Measurements from ENCODE around the gene ZMYND8. TPM values are rescaled to one million over a fixed set of nuclear protein-coding genes. Genes with fewer than 3 reads are reported as not detected.
"Not testable (repeated sequence)": the region's sequence is repeated elsewhere in the genome, so short reads cannot be mapped to it uniquely, and the experiment has no call there.

The ZMYND8 gene
- total and polyA plus RNA-seq, 2 donors (not counting 1 experiment from before 2014, with no cell fraction given): 12.6 to 13.0 TPM

GRCh38 chr20:47208534-47209174 lies 147.8 kb downstream of the ZMYND8 start:
- H3K27ac ChIP-seq (ENCODE audit: insufficient read depth, low read length): no peak overlapping the region
- no peaks in the 10 kb centered on the region for H3K79me2 ChIP-seq (ENCODE audit: control insufficient read depth, insufficient read depth, low read length)
- H3K4me2 ChIP-seq (ENCODE audit: extremely low read depth, insufficient read depth, low read length): no peak overlapping the region
- no peaks in the 10 kb centered on the region for H3K9me3 ChIP-seq (ENCODE audit: control insufficient read depth, insufficient read depth, low read depth, low read length)
- H3K36me3 ChIP-seq (ENCODE audit: control insufficient read depth, insufficient read depth, low read length): peaks cover 15% of the 10 kb centered on the region
- no peaks in the 10 kb centered on the region for H3K27me3 ChIP-seq (ENCODE audit: control insufficient read depth, insufficient read depth, low read length)
- no peak overlapping the region for H3K9ac ChIP-seq (ENCODE audit: insufficient read depth, low read length)
- TF ChIP-seq CTCF (conservative IDR thresholded peaks at IDR 0.05 in 1 of 2, IDR thresholded peaks at IDR 0.05 in 1 of 2; ENCODE audit: low read depth in 1 of 2, low read length in 2 of 2) (no peak), EZH2 (IDR thresholded peaks at IDR 0.05; ENCODE audit: low read length, missing control alignments) (no peak)
- no peak overlapping the region for H3K4me3 ChIP-seq (replicated peaks in 1 of 4; ENCODE audit: control extremely low read depth in 1 of 4, insufficient read depth in 1 of 4, low read depth in 3 of 4, low read length in 4 of 4)
- no peak overlapping the region for H2AFZ ChIP-seq (ENCODE audit: low read length)
- no peaks in the 10 kb centered on the region for H3K4me1 ChIP-seq (ENCODE audit: control insufficient read depth, extremely low read depth, insufficient read depth, low read length)
- no peak for DNase-seq (ENCODE audit: low read depth in 2 of 2)
- no peaks in the 10 kb centered on the region for H4K20me1 ChIP-seq (ENCODE audit: control insufficient read depth, extremely low read depth, insufficient read depth, low read length)

- Histone ChIP-seq H3K4me3 (replicated peaks in 1 of 4; ENCODE audit: control extremely low read depth in 1 of 4, insufficient read depth in 1 of 4, low read depth in 3 of 4, low read length in 4 of 4) (no peak overlapping the region), H4K20me1 (ENCODE audit: control insufficient read depth, extremely low read depth, insufficient read depth, low read length) (no peaks in the 10 kb centered on the region), H3K36me3 (ENCODE audit: control insufficient read depth, insufficient read depth, low read length) (peaks cover 13% of the 10 kb centered on the region), H3K4me2 (ENCODE audit: extremely low read depth, insufficient read depth, low read length) (no peak overlapping the region), H3K9ac (ENCODE audit: insufficient read depth, low read length) (no peak overlapping the region), H3K4me1 (ENCODE audit: control insufficient read depth, extremely low read depth, insufficient read depth, low read length) (no peaks in the 10 kb centered on the region), H3K27ac (ENCODE audit: insufficient read depth, low read length) (no peak overlapping the region), H2AFZ (ENCODE audit: low read length) (no peak overlapping the region), H3K9me3 (ENCODE audit: control insufficient read depth, insufficient read depth, low read depth, low read length) (no peaks in the 10 kb centered on the region), H3K27me3 (ENCODE audit: control insufficient read depth, insufficient read depth, low read length) (no peaks in the 10 kb centered on the region), H3K79me2 (ENCODE audit: control insufficient read depth, insufficient read depth, low read length) (no peaks in the 10 kb centered on the region)
- DNase-seq (ENCODE audit: low read depth in 2 of 2): no peak
- TF ChIP-seq EZH2 (IDR thresholded peaks at IDR 0.05; ENCODE audit: low read length, missing control alignments) (no peak), CTCF (conservative IDR thresholded peaks at IDR 0.05 in 1 of 2, IDR thresholded peaks at IDR 0.05 in 1 of 2; ENCODE audit: low read depth in 1 of 2, low read length in 2 of 2) (no peak)
Measured at GRCh38 chr20:47206962-47207641, 149.4 kb downstream of the ZMYND8 start.

- H3K9ac ChIP-seq (ENCODE audit: insufficient read depth, low read length); H3K27ac ChIP-seq (ENCODE audit: insufficient read depth, low read length); H3K9me3 ChIP-seq (ENCODE audit: control insufficient read depth, insufficient read depth, low read depth, low read length); H3K4me3 ChIP-seq (replicated peaks in 1 of 4; ENCODE audit: control extremely low read depth in 1 of 4, insufficient read depth in 1 of 4, low read depth in 3 of 4, low read length in 4 of 4); H3K79me2 ChIP-seq (ENCODE audit: control insufficient read depth, insufficient read depth, low read length); DNase-seq (ENCODE audit: low read depth in 2 of 2); H3K4me2 ChIP-seq (ENCODE audit: extremely low read depth, insufficient read depth, low read length); H3K4me1 ChIP-seq (ENCODE audit: control insufficient read depth, extremely low read depth, insufficient read depth, low read length); H3K27me3 ChIP-seq (ENCODE audit: control insufficient read depth, insufficient read depth, low read length); H4K20me1 ChIP-seq (ENCODE audit: control insufficient read depth, extremely low read depth, insufficient read depth, low read length); H2AFZ ChIP-seq (ENCODE audit: low read length): not testable (repeated sequence)
- H3K36me3 ChIP-seq (ENCODE audit: control insufficient read depth, insufficient read depth, low read length): peaks cover 11% of the 10 kb centered on the region
Measured at GRCh38 chr20:47206552-47206951, 149.9 kb downstream of the ZMYND8 start.
